ENCODE results near the gene HIVEP3.

DNA sequence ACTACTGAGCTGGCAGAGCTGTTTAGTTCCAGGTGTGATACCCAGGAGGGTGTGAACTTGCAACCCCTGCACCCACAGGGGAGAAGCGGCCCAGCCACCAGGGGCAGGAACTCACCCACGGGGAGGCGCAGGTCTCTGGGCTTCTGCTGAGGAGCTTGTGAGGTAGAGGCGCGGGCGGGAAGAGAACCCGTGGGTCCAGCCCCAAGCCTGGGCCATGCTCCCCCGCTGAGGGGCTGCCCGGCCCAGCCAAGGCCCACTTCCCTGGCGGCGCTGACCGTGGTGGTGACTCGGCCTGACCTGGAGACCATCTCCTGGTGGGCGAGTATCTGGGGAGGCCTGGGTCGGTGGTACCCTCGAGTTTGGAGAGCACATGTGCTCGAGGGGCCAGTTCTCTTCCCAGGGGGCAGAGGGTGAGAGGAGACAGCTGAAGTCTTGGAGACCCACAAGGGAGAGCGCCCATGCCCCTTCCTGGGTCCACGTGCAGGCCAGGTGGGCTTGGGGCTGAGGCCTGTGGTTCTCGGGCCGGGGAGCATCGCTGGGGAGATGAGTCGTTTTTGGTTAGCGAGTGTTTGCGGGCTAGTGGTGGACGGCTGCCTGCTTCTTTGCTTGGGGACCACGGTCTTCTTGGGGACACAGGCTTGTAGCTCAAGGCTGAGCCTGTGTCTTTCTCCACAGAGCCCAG is 405.9 kb downstream of the HIVEP3 start:
- TF ChIP-seq, protein P1, sequence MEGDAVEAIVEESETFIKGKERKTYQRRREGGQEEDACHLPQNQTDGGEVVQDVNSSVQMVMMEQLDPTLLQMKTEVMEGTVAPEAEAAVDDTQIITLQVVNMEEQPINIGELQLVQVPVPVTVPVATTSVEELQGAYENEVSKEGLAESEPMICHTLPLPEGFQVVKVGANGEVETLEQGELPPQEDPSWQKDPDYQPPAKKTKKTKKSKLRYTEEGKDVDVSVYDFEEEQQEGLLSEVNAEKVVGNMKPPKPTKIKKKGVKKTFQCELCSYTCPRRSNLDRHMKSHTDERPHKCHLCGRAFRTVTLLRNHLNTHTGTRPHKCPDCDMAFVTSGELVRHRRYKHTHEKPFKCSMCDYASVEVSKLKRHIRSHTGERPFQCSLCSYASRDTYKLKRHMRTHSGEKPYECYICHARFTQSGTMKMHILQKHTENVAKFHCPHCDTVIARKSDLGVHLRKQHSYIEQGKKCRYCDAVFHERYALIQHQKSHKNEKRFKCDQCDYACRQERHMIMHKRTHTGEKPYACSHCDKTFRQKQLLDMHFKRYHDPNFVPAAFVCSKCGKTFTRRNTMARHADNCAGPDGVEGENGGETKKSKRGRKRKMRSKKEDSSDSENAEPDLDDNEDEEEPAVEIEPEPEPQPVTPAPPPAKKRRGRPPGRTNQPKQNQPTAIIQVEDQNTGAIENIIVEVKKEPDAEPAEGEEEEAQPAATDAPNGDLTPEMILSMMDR (IDR thresholded peaks at IDR 0.05; ENCODE audit: low read depth, low read length), result no peak
- no peak for TF ChIP-seq POLR2A (IDR thresholded peaks at IDR 0.05; ENCODE audit: extremely low read depth, insufficient read length)
- TF ChIP-seq, protein P2, sequence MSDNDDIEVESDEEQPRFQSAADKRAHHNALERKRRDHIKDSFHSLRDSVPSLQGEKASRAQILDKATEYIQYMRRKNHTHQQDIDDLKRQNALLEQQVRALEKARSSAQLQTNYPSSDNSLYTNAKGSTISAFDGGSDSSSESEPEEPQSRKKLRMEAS (IDR thresholded peaks at IDR 0.05; ENCODE audit: low read depth, low read length), result no peak
- TF ChIP-seq MYC (IDR thresholded peaks at IDR 0.05; ENCODE audit: low read depth, low read length), result no peak
